Adipocyte (in vitro differentiated cells): ENCODE results near the gene GRIA3.
A peak's percentile ranks its signal among the peaks of the same experiment; 100 is the strongest.
"Not testable (repeated sequence)": the region's sequence is repeated elsewhere in the genome, so short reads cannot be mapped to it uniquely, and the experiment has no call there.

Experiments used
- DNase-seq: peaks from one replicate; pipeline ENCODE4 v3.0.0-alpha.2; 2015; ENCODE audit warnings: low read depth
- H3K27me3 ChIP-seq: replicated peaks from 2 replicates; pipeline ENCODE4 v1.7.0; 2013; ENCODE audit warnings: mild to moderate bottlenecking, low read length, moderate library complexity; ENCODE audit not compliant: control insufficient read depth, insufficient read depth
- H3K36me3 ChIP-seq: 2 replicates; pipeline ENCODE4 v1.7.0; 2013; ENCODE audit warnings: low read length, mild to moderate bottlenecking, moderate library complexity; ENCODE audit not compliant: control insufficient read depth, insufficient read depth, severe bottlenecking
- H3K4me1 ChIP-seq: 2 replicates; pipeline ENCODE4 v1.7.0; 2013; ENCODE audit warnings: mild to moderate bottlenecking, low read length, moderate library complexity; ENCODE audit not compliant: control insufficient read depth, insufficient read depth
- H3K4me3 ChIP-seq: 2 replicates; pipeline ENCODE4 v1.7.0; 2013; ENCODE audit warnings: mild to moderate bottlenecking, low read length, moderate library complexity
- H3K9ac ChIP-seq: 2 replicates; pipeline ENCODE4 v1.7.0; 2013; ENCODE audit warnings: mild to moderate bottlenecking, low read length, moderate library complexity
- H3K9me3 ChIP-seq: 2 replicates; pipeline ENCODE4 v1.7.0; 2013; ENCODE audit warnings: mild to moderate bottlenecking, low read length, moderate library complexity; ENCODE audit not compliant: control insufficient read depth

The GRIA3 gene

GRCh38 chrX:123425471-123425870 lies 241.4 kb downstream of the GRIA3 start:
- Histone ChIP-seq H3K4me3 (peak overlapping the region; percentile 47), H3K4me1 (peaks cover 22% of the 10 kb centered on the region), H3K9ac (peak overlapping the region; percentile 31), H3K27me3 (no peaks in the 10 kb centered on the region), H3K9me3 (no peaks in the 10 kb centered on the region), H3K36me3 (no peaks in the 10 kb centered on the region)
- DNase-seq = peak; percentile 55

GRCh38 chrX:123425904-123426303 lies 241.8 kb downstream of the GRIA3 start:
- H3K9ac ChIP-seq = peak overlapping the region; percentile 31
- H3K27me3 ChIP-seq = no peaks in the 10 kb centered on the region
- no peaks in the 10 kb centered on the region for H3K9me3 ChIP-seq
- peak; percentile 59 for DNase-seq
- peaks cover 22% of the 10 kb centered on the region for H3K4me1 ChIP-seq
- peak overlapping the region; percentile 47 for H3K4me3 ChIP-seq
- H3K36me3 ChIP-seq = no peaks in the 10 kb centered on the region

GRCh38 chrX:123432361-123433150 lies 248.5 kb downstream of the GRIA3 start:
- no peak for DNase-seq
- Histone ChIP-seq H3K27me3 (no peaks in the 10 kb centered on the region), H3K4me1 (no peaks in the 10 kb centered on the region), H3K4me3 (no peak overlapping the region), H3K36me3 (no peaks in the 10 kb centered on the region), H3K9me3 (no peaks in the 10 kb centered on the region), H3K9ac (no peak overlapping the region)

- no peak for DNase-seq
- Histone ChIP-seq H3K27me3 (no peaks in the 10 kb centered on the region), H3K4me1 (no peaks in the 10 kb centered on the region), H3K36me3 (no peaks in the 10 kb centered on the region), H3K9me3 (no peaks in the 10 kb centered on the region), H3K9ac (no peak overlapping the region), H3K4me3 (no peak overlapping the region)
These were observed 252.5 kb downstream of the GRIA3 start for GRCh38 chrX:123436512-123437136.

- not testable (repeated sequence) for H3K4me3 ChIP-seq, H3K4me1 ChIP-seq, H3K36me3 ChIP-seq, H3K27me3 ChIP-seq, H3K9me3 ChIP-seq, H3K9ac ChIP-seq, DNase-seq
These were observed 255.8 kb downstream of the GRIA3 start for GRCh38 chrX:123439926-123440325.

GRCh38 chrX:123442764-123443163 lies 258.7 kb downstream of the GRIA3 start:
- DNase-seq = no peak
- Histone ChIP-seq H3K4me3 (no peak overlapping the region), H3K36me3 (no peaks in the 10 kb centered on the region), H3K9me3 (no peaks in the 10 kb centered on the region), H3K9ac (no peak overlapping the region), H3K27me3 (no peaks in the 10 kb centered on the region), H3K4me1 (no peaks in the 10 kb centered on the region)

GRCh38 chrX:123447506-123447905 lies 263.4 kb downstream of the GRIA3 start:
- no peaks in the 10 kb centered on the region for H3K9me3 ChIP-seq
- H3K9ac ChIP-seq = no peak overlapping the region
- no peaks in the 10 kb centered on the region for H3K4me1 ChIP-seq
- H3K27me3 ChIP-seq = no peaks in the 10 kb centered on the region
- no peaks in the 10 kb centered on the region for H3K36me3 ChIP-seq
- H3K4me3 ChIP-seq = no peak overlapping the region
- no peak for DNase-seq

GRCh38 chrX:123449335-123449734 lies 265.3 kb downstream of the GRIA3 start:
- no peaks in the 10 kb centered on the region for H3K4me1 ChIP-seq
- DNase-seq = no peak
- H3K9me3 ChIP-seq = no peaks in the 10 kb centered on the region
- no peaks in the 10 kb centered on the region for H3K36me3 ChIP-seq
- no peak overlapping the region for H3K4me3 ChIP-seq
- no peak overlapping the region for H3K9ac ChIP-seq
- H3K27me3 ChIP-seq = no peaks in the 10 kb centered on the region

GRCh38 chrX:123450222-123450621 lies 266.1 kb downstream of the GRIA3 start:
- H3K27me3 ChIP-seq = no peaks in the 10 kb centered on the region
- no peak for DNase-seq
- no peak overlapping the region for H3K9ac ChIP-seq
- no peaks in the 10 kb centered on the region for H3K36me3 ChIP-seq
- peaks cover 6% of the 10 kb centered on the region for H3K4me1 ChIP-seq
- H3K9me3 ChIP-seq = no peaks in the 10 kb centered on the region
- H3K4me3 ChIP-seq = no peak overlapping the region

- no peak overlapping the region for H3K4me3 ChIP-seq
- H3K9ac ChIP-seq = no peak overlapping the region
- H3K4me1 ChIP-seq = peaks cover 6% of the 10 kb centered on the region
- no peaks in the 10 kb centered on the region for H3K9me3 ChIP-seq
- H3K27me3 ChIP-seq = no peaks in the 10 kb centered on the region
- no peaks in the 10 kb centered on the region for H3K36me3 ChIP-seq
- no peak for DNase-seq
These were observed 270.8 kb downstream of the GRIA3 start for GRCh38 chrX:123454712-123455431.

- Histone ChIP-seq H3K9me3 (no peaks in the 10 kb centered on the region), H3K27me3 (no peaks in the 10 kb centered on the region), H3K9ac (no peak overlapping the region), H3K4me1 (peaks cover 6% of the 10 kb centered on the region), H3K36me3 (no peaks in the 10 kb centered on the region), H3K4me3 (no peak overlapping the region)
- no peak for DNase-seq
These were observed 271.6 kb downstream of the GRIA3 start for GRCh38 chrX:123455693-123456092.
